Measurements from ENCODE around the gene NUAK2.
A peak's percentile ranks its signal among the peaks of the same experiment; 100 is the strongest.

Gene NUAK2

DNA sequence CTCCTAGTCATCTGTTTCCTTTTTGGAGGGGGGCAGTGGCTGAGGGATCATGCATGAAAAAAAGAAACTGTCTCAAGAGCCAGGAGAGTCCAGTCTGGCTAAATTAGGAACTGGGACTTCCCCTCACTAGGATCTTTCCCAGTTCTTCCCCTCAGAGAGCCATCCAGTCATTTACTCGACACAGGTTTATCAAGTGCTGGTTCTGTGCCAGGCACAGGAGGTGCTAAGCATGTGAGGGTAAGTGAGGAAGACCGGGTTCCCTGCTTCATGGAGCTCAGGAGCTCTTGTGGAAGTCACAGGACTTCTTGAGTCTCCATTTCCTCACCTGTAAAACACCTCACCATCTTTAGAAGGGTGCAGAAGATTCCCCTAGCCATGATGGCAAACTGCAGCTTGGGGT lies 8.6 kb upstream of the NUAK2 start:
- H3K27me3 ChIP-seq (replicated peaks; ENCODE audit: control insufficient read depth, insufficient read depth, low read length) = peaks cover 2% of the 10 kb centered on the region
- H3K4me3 ChIP-seq (replicated peaks; ENCODE audit: low read depth, low read length) = no peak overlapping the region
- no peaks in the 10 kb centered on the region for H3K36me3 ChIP-seq (ENCODE audit: control insufficient read depth, insufficient read depth, low read length)
- DNase-seq (ENCODE audit: extremely low read depth, insufficient read length) = no peak
- TF ChIP-seq, protein P1, sequence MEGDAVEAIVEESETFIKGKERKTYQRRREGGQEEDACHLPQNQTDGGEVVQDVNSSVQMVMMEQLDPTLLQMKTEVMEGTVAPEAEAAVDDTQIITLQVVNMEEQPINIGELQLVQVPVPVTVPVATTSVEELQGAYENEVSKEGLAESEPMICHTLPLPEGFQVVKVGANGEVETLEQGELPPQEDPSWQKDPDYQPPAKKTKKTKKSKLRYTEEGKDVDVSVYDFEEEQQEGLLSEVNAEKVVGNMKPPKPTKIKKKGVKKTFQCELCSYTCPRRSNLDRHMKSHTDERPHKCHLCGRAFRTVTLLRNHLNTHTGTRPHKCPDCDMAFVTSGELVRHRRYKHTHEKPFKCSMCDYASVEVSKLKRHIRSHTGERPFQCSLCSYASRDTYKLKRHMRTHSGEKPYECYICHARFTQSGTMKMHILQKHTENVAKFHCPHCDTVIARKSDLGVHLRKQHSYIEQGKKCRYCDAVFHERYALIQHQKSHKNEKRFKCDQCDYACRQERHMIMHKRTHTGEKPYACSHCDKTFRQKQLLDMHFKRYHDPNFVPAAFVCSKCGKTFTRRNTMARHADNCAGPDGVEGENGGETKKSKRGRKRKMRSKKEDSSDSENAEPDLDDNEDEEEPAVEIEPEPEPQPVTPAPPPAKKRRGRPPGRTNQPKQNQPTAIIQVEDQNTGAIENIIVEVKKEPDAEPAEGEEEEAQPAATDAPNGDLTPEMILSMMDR (IDR thresholded peaks at IDR 0.05; ENCODE audit: insufficient read depth, low read length, poor library complexity, severe bottlenecking) = no peak

DNA sequence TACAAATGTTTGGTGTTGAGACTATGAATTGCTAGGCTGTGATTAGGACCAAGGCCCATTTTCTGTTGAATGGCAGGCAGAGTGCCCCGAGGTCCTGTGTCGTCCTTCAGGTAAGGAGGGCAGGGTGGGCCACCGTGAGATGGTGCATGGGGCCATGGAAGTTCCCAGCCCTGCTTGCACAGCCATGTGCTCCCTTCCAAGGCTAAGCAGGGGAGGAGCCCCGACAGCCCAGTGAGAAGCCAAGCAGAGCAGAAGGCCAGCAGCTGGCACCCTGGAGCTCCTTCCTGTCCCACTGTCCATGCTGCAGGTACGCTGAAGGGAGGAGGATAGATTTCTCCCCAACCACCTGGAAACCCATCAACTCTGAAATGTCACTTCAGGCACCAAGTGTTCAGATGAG lies 8.2 kb upstream of the NUAK2 start:
- no peak for DNase-seq (ENCODE audit: extremely low read depth, insufficient read length)

DNA sequence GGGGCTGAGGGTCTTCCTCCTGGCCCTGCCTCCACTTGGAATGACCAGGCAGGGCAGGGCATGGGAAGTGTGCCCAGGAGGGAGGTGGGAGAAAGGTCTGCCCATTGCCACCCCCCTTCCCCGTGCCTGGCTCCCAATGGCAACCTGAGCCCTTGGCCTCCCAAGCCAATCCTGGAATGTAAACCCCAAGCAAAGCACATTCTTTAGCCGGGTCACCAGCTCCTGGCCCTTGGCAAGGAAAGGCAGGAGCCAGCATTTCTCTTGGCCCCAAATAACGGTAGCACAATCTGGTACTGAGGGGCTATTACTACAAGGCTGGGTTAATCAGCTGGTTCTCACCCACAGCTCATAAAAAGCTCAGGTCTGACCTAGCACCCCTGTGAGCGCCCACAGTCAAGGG lies 6.9 kb upstream of the NUAK2 start:
- TF ChIP-seq, protein P1 (IDR thresholded peaks at IDR 0.05; ENCODE audit: insufficient read depth, low read length, poor library complexity, severe bottlenecking) = no peak
- H3K4me3 ChIP-seq (replicated peaks; ENCODE audit: low read depth, low read length) = no peak overlapping the region
- H3K36me3 ChIP-seq (ENCODE audit: control insufficient read depth, insufficient read depth, low read length) = no peaks in the 10 kb centered on the region
- H3K27me3 ChIP-seq (replicated peaks; ENCODE audit: control insufficient read depth, insufficient read depth, low read length) = peaks cover 2% of the 10 kb centered on the region; the same call in 1 of the 2 replicates
- no peak for DNase-seq (ENCODE audit: extremely low read depth, insufficient read length)

More for the DNA sequence above, 8.2 kb upstream of the NUAK2 start:
- TF ChIP-seq, protein P1 (IDR thresholded peaks at IDR 0.05; ENCODE audit: insufficient read depth, low read length, poor library complexity, severe bottlenecking) = no peak
- H3K27me3 ChIP-seq (replicated peaks; ENCODE audit: control insufficient read depth, insufficient read depth, low read length) = peaks cover 2% of the 10 kb centered on the region; the same call in 1 of the 2 replicates
- H3K4me3 ChIP-seq (replicated peaks; ENCODE audit: low read depth, low read length) = no peak overlapping the region
- H3K36me3 ChIP-seq (ENCODE audit: control insufficient read depth, insufficient read depth, low read length) = no peaks in the 10 kb centered on the region

DNA sequence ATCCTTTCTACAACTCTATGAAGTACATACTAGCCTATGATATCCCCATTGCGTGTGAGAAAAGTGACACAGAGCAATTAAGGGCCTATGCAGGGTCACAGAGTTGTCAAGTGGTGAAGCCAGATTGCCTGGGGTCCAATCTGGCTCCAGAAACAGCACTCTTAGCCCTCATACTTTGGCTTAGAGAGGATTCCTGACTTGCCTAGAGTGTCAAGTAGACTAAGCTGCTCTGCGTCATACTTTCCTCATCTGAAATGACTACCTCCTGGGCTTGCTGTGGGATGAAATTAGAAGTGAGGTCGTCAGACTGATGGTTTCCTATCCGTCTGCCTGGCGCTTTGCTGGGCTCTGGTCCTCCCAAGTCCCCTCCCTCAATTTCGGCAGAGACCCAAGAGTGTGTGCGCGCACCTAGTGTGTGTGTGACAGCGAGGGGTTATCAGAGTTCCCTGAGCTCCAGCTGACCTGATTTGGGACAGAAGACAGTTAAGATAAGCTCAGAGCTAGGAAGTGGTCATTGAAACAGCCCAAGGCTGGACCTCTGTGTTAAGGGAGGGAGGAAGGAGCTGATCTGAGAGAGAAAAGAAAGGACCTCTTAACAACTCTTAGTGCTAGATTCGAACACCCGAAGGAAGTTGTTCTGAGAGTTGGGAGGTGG lies 5.4 kb upstream of the NUAK2 start:
- no peak overlapping the region for H3K4me3 ChIP-seq (replicated peaks; ENCODE audit: low read depth, low read length)

DNA sequence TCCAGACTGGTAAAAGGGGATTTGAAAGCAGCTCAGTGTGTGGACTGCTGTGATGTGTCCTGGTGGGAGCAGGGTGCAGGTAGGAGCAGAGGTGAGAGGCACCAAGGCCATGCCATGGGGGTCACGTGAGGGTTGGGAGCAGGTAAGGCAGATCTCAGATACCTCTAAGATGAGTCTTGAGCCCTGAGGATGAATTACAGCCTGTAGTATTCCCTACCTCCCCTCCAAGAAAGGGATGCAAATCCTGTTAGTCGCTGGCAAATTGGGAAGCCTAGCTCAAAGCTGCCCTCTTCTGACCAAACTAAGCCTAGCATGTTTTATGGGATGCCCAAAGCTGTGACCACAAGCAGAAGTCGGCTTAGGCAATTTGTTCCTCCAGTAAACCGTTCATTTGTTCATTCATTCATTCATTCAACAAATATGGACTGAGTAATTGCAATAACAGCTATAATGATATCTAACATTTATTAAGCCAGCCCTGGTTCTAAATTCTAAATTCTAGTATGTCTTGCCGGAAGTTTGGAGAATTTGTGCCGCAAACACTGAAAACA lies 3.9 kb upstream of the NUAK2 start:
- H3K4me3 ChIP-seq (replicated peaks; ENCODE audit: low read depth, low read length) = no peak overlapping the region
- H3K27me3 ChIP-seq (replicated peaks; ENCODE audit: control insufficient read depth, insufficient read depth, low read length) = peaks cover 4% of the 10 kb centered on the region; the same call in 1 of the 2 replicates
- no peaks in the 10 kb centered on the region for H3K36me3 ChIP-seq (ENCODE audit: control insufficient read depth, insufficient read depth, low read length)
- TF ChIP-seq, protein P1 (IDR thresholded peaks at IDR 0.05; ENCODE audit: insufficient read depth, low read length, poor library complexity, severe bottlenecking) = peak; percentile 83
- no peak for DNase-seq (ENCODE audit: extremely low read depth, insufficient read length)

More for the DNA sequence above, 5.4 kb upstream of the NUAK2 start:
- TF ChIP-seq, protein P1 (IDR thresholded peaks at IDR 0.05; ENCODE audit: insufficient read depth, low read length, poor library complexity, severe bottlenecking) = no peak
- no peak for DNase-seq (ENCODE audit: extremely low read depth, insufficient read length)
- Histone ChIP-seq H3K27me3 (replicated peaks; ENCODE audit: control insufficient read depth, insufficient read depth, low read length) (peaks cover 4% of the 10 kb centered on the region; the same call in 1 of the 2 replicates), H3K36me3 (ENCODE audit: control insufficient read depth, insufficient read depth, low read length) (no peaks in the 10 kb centered on the region)
